ACHN (cell line): ENCODE measurements around the gene ANKS1A.
"Not testable (repeated sequence)": the region's sequence is repeated elsewhere in the genome, so short reads cannot be mapped to it uniquely, and the experiment has no call there.

Source experiments
- DNase-seq: peaks from one replicate; pipeline ENCODE4 v3.0.0-alpha.2; 2015
- in situ Hi-C: cut with HindIII; loops from 2 replicates; pipeline ENCODE4 v1.10.0; 2017; ENCODE audit warnings: low sequenced_read_pairs, low pct_ligation_motif_present, low pct_unique_long_range_greater_than_20kb

Gene ANKS1A

GRCh38 chr6:34974249-34974642, 85.2 kb downstream of the ANKS1A start:
- in situ Hi-C loops = no loop called here
- no peak for DNase-seq

- in situ Hi-C loops = no loop called here
Measured at GRCh38 chr6:34976239-34976638, 87.2 kb downstream of the ANKS1A start.

GRCh38 chr6:34979218-34979617, 90.2 kb downstream of the ANKS1A start:
- no peak for DNase-seq
- in situ Hi-C loops = no loop called here

More at GRCh38 chr6:34976239-34976638, 87.2 kb downstream of the ANKS1A start:
- DNase-seq = no peak

- in situ Hi-C loops = no loop called here
Measured at GRCh38 chr6:34979994-34980393, 90.9 kb downstream of the ANKS1A start.

GRCh38 chr6:34981366-34981765, 92.3 kb downstream of the ANKS1A start:
- no peak for DNase-seq
- in situ Hi-C loops = no loop called here

More at GRCh38 chr6:34979994-34980393, 90.9 kb downstream of the ANKS1A start:
- no peak for DNase-seq

GRCh38 chr6:34981951-34982350, 92.9 kb downstream of the ANKS1A start:
- in situ Hi-C loops = no loop called here
- no peak for DNase-seq

- peak; percentile 19 for DNase-seq
- in situ Hi-C loops = no loop called here
Measured at GRCh38 chr6:34982424-34982852, 93.4 kb downstream of the ANKS1A start.

GRCh38 chr6:34984416-34984815, 95.4 kb downstream of the ANKS1A start:
- no peak for DNase-seq
- in situ Hi-C loops = no loop called here

GRCh38 chr6:34985236-34985635, 96.2 kb downstream of the ANKS1A start:
- in situ Hi-C loops = no loop called here
- no peak for DNase-seq

- in situ Hi-C loops = no loop called here
- peak; percentile 62 for DNase-seq
Measured at GRCh38 chr6:34986845-34987246, 97.8 kb downstream of the ANKS1A start.

- in situ Hi-C loops = no loop called here
- no peak for DNase-seq
Measured at GRCh38 chr6:34987506-34987905, 98.5 kb downstream of the ANKS1A start.

- in situ Hi-C loops = no loop called here
- no peak for DNase-seq
Measured at GRCh38 chr6:34990971-34991560, 102.0 kb downstream of the ANKS1A start.

- no peak for DNase-seq
Measured at GRCh38 chr6:34992376-34992775, 103.3 kb downstream of the ANKS1A start.

GRCh38 chr6:34993213-34993612, 104.2 kb downstream of the ANKS1A start:
- no peak for DNase-seq
- in situ Hi-C loops = no loop called here

More at GRCh38 chr6:34992376-34992775, 103.3 kb downstream of the ANKS1A start:
- in situ Hi-C loops = no loop called here

- in situ Hi-C loops = no loop called here
- DNase-seq = no peak
Measured at GRCh38 chr6:34994693-34995092, 105.6 kb downstream of the ANKS1A start.

- DNase-seq, in situ Hi-C loops: not testable (repeated sequence)
Measured at GRCh38 chr6:34998417-34998816, 109.4 kb downstream of the ANKS1A start.

GRCh38 chr6:34999153-34999552, 110.1 kb downstream of the ANKS1A start:
- DNase-seq, in situ Hi-C loops: not testable (repeated sequence)

- DNase-seq, in situ Hi-C loops: not testable (repeated sequence)
Measured at GRCh38 chr6:34999962-35000361, 110.9 kb downstream of the ANKS1A start.

GRCh38 chr6:35001349-35001748, 112.3 kb downstream of the ANKS1A start:
- in situ Hi-C loops, DNase-seq: not testable (repeated sequence)

- in situ Hi-C loops, DNase-seq: not testable (repeated sequence)
Measured at GRCh38 chr6:35003886-35004530, 115.0 kb downstream of the ANKS1A start.
